SK-N-MC (cell line): ENCODE data around the gene PRR35.

Experiments used
- EZH2 ChIP-seq: fragments of 200-600 bp; sonication (generic); IDR thresholded peaks from one replicate; pipeline ENCODE4 v1.6.1; 2017; ENCODE audit warnings: antibody characterized with exemption
- POLR2AphosphoS5 ChIP-seq: IDR thresholded peaks from 2 replicates; pipeline ENCODE4 v1.6.1; 2012; ENCODE audit warnings: mild to moderate bottlenecking, low read depth, low read length, borderline replicate concordance

GRCh38 chr16:593807-594206 lies 33.6 kb downstream of the PRR35 start:
- TF ChIP-seq EZH2 (no peak), POLR2AphosphoS5 (no peak)
